HG03135 (cell line): ENCODE data around the gene C3orf52.
A peak's percentile ranks its signal among the peaks of the same experiment; 100 is the strongest.

Experiments used
- ATAC-seq: cut with Tn5 transposase; IDR thresholded peaks from one replicate; pipeline ENCODE4 v1.9.1; 2021; ENCODE audit warnings: mild to moderate bottlenecking, moderate library complexity; ENCODE audit not compliant: unreplicated experiment

Gene C3orf52

GRCh38 chr3:112085735-112086075 lies 484 bp upstream of the C3orf52 start:
- ATAC-seq: no peak

- no peak for ATAC-seq
Measured at GRCh38 chr3:112086875-112087524, 811 bp downstream of the C3orf52 start.

GRCh38 chr3:112087746-112088145 lies 1.6 kb downstream of the C3orf52 start:
- no peak for ATAC-seq

DNA sequence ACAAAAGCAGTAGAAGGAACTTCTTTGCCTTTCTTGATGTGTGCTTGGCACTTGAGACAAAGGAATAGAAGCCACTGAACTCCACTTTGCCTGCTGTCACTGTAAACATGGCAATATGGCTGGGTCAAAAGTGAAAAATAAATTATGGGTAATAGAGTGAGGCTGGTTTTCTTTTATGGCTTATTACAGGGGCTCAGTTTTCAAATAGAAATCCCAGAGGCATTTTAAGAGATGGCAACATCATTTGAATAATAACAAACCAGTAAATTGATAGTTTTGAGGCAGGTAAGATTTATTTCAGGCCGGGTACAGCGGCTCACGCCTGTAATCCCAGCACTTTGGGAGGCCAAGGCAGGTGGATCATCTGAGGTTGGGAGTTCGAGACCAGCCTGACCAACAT lies 2.8 kb downstream of the C3orf52 start:
- ATAC-seq: no peak

GRCh38 chr3:112089956-112090886 lies 4.0 kb downstream of the C3orf52 start:
- ATAC-seq: no peak

- ATAC-seq: no peak
Measured at GRCh38 chr3:112090887-112091586, 4.8 kb downstream of the C3orf52 start.

DNA sequence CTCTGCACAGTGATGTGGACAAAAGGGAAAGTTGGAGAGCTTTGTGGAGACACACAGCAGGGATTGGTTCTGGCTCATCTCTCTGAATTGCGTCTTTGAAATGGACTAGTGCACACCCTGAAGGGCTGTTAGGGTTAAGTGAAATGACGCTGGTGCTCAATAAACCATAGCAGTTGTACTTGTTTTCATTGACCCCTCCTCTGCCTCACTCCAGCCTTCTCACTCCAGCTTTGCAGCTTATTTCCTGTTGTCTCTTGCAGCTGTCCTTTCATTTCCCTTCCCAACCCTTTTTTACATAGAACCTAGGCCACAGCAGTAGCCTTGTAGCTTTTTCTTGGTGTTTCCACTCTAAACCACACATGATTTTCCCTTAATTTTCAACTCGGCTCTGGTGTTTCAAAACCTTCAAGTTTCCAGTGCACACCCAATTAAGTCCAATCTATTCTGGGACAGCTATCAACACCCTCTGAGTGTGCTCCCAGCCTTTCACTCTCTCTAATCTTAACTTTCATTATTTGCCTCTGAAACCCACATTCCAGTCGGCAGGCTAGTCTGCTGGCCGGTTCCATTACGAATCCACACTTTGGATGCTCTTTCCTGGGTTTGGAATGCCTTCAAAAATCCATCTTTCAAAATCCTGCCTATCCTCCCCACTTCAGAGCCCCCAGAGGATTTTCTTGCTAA lies 6.4 kb downstream of the C3orf52 start:
- ATAC-seq: no peak

GRCh38 chr3:112093180-112093522 lies 7.0 kb downstream of the C3orf52 start:
- no peak for ATAC-seq

DNA sequence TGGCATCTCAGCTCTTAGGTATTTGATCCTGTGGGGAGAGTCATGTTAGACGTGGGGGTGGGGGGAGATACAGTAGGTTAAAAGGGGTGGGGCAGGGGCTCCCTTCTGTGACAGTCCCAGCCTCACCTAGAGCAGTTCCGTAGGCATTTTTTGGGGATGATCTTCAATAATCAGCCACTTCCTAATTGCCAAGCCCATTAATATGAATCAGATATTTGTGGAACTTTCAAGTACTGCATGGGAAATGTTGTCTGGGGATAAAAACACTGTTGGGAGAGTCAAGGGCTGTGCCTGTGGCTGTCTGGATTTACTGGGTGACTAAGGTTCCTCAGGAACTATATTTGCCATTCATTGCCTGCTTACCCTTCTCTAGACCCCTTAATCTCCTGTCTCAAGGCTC lies 9.5 kb downstream of the C3orf52 start:
- ATAC-seq: no peak

DNA sequence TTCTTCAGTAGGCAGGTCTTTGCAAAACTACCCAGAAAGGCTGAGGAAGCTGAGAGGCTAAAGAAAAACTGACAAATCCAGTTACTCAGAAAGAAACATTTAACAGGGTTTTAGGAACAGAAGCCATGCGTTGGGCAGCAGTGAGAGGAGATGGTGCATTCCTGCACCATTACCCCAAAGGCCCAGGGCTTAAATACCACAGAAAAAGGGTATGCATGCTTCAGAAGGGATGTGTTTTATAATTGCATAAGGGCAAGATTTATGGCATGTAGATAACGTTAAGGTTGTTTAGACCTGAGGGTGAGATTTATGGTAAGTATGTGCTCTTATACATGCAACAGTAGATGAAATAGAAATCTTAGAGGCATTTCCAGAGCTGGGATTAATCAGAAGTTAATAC lies 10.0 kb downstream of the C3orf52 start:
- ATAC-seq: no peak

- no peak for ATAC-seq
Measured at GRCh38 chr3:112097378-112097777, 11.2 kb downstream of the C3orf52 start.

- no peak for ATAC-seq
Measured at GRCh38 chr3:112101916-112102315, 15.7 kb downstream of the C3orf52 start.

DNA sequence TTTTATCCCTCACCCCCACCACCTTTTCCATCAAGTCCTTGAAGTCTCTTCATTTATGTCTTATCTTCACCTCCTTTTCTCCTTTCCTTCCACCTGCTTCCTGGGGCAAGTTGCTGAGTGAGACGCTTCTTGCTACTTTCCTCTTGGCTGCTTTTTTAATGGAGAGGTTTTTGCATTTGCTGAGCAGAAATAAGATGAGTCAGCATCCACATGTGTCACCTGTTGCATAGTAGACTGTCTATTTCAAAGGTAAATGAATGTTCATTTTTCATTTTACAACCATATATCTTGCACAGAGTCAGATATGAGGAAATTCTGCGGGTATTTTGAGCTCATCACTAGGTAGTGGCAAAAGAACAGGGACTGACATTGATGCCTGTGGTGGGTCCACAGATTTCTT lies 18.6 kb downstream of the C3orf52 start:
- ATAC-seq: no peak

- no peak for ATAC-seq
Measured at GRCh38 chr3:112109322-112109721, 23.1 kb downstream of the C3orf52 start.

GRCh38 chr3:112111785-112112402 lies 25.7 kb downstream of the C3orf52 start:
- ATAC-seq: peak; percentile 51

DNA sequence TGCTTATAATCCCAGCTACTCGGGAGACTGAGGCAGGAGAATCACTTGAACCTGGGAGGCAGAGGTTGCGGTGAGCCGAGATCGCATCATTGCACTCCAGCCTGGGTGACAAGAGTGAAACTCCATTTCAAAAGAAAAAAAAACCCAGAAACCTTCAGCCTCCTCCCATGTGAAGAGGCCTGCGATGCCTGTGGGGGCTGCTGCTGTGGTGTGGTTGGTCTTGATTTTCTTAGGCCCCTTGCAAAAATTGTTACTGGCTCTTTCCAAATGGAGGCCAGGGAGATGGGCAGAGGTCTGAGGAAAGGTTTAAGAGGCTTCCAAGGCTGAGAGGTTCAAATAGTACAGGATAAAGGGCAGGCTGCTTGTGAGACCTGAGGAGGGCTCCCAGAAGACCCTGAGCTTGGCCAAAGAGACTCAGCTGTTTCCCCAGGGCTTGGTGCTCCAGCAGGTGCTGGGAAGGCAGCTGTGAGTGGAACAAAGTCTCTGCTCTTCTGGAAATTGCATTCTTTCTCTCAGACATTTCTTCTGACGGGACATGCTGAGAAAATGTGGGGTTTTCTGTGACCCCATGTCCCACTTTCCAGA lies 28.5 kb downstream of the C3orf52 start:
- ATAC-seq: no peak

- peak; percentile 27 for ATAC-seq
Measured at GRCh38 chr3:112115161-112115739, 29.1 kb downstream of the C3orf52 start.

GRCh38 chr3:112115806-112116383 lies 29.7 kb downstream of the C3orf52 start:
- no peak for ATAC-seq

DNA sequence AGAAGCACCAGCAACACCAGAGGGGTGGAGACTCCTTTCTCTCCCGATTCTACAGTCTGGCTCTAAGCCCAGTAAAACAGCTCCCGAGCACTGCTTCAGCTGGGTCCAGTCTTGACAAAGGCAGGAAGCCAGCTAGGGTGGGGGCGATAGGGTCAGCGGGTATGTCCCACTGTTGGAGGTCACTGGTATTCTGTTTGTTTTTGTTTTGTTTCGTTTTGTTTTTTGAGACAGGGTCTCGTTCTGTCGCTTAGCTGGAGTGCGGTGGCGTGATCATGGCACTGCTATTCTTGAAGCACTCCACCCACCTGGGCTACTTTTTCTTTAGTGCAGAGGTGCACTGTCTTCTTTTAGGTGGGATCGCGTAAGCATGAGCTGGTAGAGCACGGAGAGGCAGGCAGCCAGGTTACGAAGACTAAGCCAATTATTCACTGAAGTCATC lies 30.6 kb downstream of the C3orf52 start:
- ATAC-seq: no peak

- ATAC-seq: no peak
Measured at GRCh38 chr3:112117415-112117814, 31.2 kb downstream of the C3orf52 start.
